NCI-H146 treated with DMSO at 0.1 percent for 48 hours (cell line): ENCODE data around the gene STAT5B.
"Not testable (repeated sequence)": the region's sequence is repeated elsewhere in the genome, so short reads cannot be mapped to it uniquely, and the experiment has no call there.

Experiments used
- DNase-seq: peaks from one replicate; lab custom pipeline; 2025; ENCODE audit not compliant: unreplicated experiment; lab: John Stamatoyannopoulos, UW

STAT5B gene

GRCh38 chr17:42270170-42270535 is 6.0 kb downstream of the STAT5B start:
- no peak for DNase-seq

GRCh38 chr17:42268236-42268635 is 8.0 kb downstream of the STAT5B start:
- DNase-seq: no peak

- DNase-seq: no peak
These were observed 9.0 kb downstream of the STAT5B start for GRCh38 chr17:42266918-42267766.

- DNase-seq: no peak
These were observed 9.7 kb downstream of the STAT5B start for GRCh38 chr17:42266462-42266861.

- DNase-seq: not testable (repeated sequence)
These were observed 11.8 kb downstream of the STAT5B start for GRCh38 chr17:42264366-42264765.

- no peak for DNase-seq
These were observed 15.9 kb downstream of the STAT5B start for GRCh38 chr17:42260318-42260717.

- DNase-seq: no peak
These were observed 20.7 kb downstream of the STAT5B start for GRCh38 chr17:42255445-42255844.

- no peak for DNase-seq
These were observed 22.6 kb downstream of the STAT5B start for GRCh38 chr17:42253578-42253977.

- DNase-seq: no peak
These were observed 23.3 kb downstream of the STAT5B start for GRCh38 chr17:42252597-42253550.

GRCh38 chr17:42251115-42251514 is 25.1 kb downstream of the STAT5B start:
- no peak for DNase-seq

- DNase-seq: no peak
These were observed 26.3 kb downstream of the STAT5B start for GRCh38 chr17:42249681-42250446.

GRCh38 chr17:42248351-42249179 is 27.6 kb downstream of the STAT5B start:
- DNase-seq: no peak

GRCh38 chr17:42247734-42248133 is 28.5 kb downstream of the STAT5B start:
- DNase-seq: no peak

- DNase-seq: no peak
These were observed 29.7 kb downstream of the STAT5B start for GRCh38 chr17:42246515-42246914.

GRCh38 chr17:42245183-42245582 is 31.0 kb downstream of the STAT5B start:
- DNase-seq: not testable (repeated sequence)

GRCh38 chr17:42244116-42244515 is 32.1 kb downstream of the STAT5B start:
- DNase-seq: not testable (repeated sequence)

GRCh38 chr17:42243493-42243982 is 32.7 kb downstream of the STAT5B start:
- no peak for DNase-seq

GRCh38 chr17:42241871-42242270 is 34.3 kb downstream of the STAT5B start:
- no peak for DNase-seq

GRCh38 chr17:42240863-42241262 is 35.3 kb downstream of the STAT5B start:
- DNase-seq: not testable (repeated sequence)

- DNase-seq: no peak
These were observed 36.0 kb downstream of the STAT5B start for GRCh38 chr17:42240201-42240600.
